Measurements from ENCODE around the gene HDDC3.

Gene HDDC3, protein sequence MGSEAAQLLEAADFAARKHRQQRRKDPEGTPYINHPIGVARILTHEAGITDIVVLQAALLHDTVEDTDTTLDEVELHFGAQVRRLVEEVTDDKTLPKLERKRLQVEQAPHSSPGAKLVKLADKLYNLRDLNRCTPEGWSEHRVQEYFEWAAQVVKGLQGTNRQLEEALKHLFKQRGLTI

DNA sequence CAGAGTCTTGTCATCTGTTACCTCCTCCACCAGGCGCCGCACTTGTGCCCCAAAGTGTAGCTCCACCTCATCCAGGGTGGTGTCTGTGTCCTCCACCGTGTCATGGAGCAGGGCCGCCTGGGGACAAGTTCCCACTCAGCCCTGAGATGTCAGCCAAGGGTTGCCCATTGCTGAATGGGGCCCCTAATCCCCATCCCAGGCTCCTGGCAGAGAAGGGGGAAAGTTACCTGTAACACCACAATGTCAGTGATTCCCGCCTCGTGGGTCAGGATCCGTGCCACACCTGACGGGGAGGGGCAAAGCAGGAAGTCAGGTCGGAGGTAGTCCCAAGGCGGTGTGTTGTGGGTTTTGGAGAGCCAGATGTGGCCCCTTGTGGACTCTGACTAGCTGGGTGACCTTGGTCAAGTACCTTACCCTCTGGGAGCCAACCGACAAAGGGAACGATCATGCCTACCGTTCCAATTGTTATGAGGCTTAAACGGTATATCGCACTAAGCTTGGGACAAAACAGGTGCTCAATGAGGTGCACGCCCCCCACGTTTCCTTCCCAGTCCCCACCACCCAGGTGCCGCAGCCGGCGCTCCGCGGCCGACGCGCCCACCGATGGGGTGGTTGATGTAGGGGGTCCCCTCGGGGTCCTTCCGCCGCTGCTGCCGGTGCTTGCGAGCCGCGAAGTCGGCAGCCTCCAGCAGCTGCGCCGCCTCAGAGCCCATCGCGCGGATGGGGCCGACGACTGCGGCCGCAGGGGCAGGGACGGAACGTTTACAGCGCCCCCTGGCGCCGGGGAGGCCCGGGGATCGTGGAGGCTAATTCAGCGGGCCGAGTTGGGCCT is at the start of gene HDDC3:
HDDC3 (minus strand) TSS at position 722 of the 832 bp plus-strand sequence; CDS start at position 713, 9 bp downstream.
- DNase-seq (ENCODE audit: low read depth), result peak; percentile 86

DNA sequence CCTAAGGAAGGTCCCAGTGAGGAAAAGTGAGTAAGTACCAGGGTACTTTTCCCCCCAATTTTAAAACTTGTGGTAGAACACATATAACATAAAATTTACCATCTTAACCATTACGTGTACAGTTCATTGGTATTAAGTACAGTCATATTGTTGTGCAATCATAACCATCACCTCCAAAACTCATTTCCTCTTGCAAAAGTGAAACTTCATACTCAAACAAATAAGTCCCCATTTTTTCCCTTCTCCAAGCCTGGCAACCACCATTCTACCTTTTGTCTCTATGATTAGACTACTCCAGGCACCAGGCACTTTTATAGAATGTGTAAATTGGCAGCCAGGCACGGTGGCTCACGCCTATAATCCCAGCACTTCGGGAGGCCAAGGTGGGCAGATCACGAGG is 49.8 kb upstream of the HDDC3 start:
- DNase-seq (ENCODE audit: low read depth), result peak; percentile 55

DNA sequence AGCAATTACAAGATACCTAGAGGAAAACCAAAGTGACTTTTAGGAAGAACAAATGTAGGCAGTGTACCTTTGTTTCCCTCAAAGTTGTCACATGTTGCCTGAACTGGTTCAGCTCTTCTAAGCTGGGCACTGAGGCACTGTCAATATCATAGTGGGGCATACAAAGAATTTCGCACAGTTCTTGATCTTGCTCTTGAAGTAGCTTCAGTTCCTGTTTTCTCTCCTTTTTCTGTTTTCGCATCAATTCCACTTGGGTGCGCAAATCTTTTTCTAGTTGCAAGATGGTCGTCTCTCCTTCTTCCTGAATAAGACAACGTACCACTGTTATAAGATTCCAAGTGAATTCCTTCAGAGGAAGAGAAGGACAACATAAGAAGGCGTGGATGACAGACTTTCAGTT is 49.3 kb upstream of the HDDC3 start:
- DNase-seq (ENCODE audit: low read depth), result no peak

DNA sequence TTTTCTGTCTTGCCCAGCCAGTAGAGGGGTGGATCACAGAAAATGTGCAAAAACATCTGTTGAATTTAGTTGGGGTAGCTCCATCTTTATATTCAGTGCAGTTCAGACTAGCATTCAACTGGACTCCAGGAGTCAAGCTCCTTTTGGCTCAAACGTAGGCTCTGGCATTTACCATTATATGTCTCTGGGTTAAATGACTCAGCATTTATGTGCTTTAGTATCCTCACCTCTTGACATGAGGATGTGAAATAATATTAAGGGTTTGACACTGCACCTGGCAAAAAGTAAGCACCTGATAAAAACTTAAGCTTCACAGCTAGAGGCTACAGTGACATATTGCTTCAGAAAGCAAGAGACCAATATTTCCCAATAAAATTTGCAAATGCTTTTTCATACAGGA is 47.2 kb upstream of the HDDC3 start:
- DNase-seq (ENCODE audit: low read depth), result no peak

DNA sequence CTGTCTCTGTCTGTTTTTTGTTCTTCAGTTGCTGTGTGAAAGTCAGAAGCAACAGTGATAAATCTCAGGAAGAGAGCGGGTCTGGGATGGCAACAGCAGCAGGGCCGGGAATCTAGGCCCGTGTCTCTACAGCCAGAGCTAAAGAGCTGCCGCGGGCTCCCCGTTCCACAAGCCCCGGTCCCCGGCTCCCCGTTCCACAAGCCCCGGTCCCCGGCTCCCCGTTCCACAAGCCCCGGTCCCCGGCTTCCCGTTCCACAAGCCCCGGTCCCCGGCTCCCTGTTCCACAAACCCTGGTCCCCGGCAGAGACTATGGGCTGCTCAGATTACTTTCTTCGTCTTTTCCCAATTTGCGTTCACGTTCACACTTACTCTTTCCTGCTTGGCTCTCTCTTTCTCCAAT is 41.9 kb upstream of the HDDC3 start:
- DNase-seq (ENCODE audit: low read depth), result no peak

DNA sequence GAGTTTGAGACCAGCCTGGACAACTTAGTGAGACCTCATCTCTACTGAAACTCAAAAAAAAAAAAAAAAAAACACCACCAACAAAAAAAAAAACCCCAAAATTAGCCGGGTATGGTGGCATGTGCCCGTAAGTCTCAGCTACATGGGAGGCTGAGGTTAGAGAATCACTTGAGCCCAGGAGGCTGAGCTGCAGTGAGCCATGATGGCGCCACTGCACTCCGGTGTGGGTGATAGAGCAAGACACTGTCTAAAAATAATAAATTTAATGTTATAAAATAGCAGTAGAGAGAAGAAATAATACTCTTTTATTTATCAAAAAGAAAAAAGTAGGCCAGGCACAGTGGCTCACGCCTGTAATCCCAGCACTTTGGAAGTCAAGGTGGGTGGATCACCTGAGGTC is 39.8 kb upstream of the HDDC3 start:
- no peak for DNase-seq (ENCODE audit: low read depth)

DNA sequence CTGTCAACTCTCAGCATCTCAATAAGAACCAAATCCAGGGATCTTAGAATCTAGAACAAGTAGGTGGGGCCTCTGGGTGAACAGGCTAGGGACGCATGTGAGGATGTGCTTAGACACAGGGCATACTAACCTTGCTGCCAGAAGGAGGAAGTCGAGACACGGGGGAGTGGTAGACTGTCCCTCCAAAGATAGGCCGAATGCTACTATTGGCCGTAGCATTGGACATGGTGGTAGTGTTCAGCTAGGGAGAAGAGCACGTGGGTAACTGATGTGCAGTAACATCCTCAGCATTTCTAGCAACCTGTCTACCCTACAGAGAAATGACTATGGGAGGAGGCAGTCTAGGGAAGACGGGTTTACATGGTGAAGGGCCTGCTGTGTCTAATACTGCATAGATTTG is 37.9 kb upstream of the HDDC3 start:
- no peak for DNase-seq (ENCODE audit: low read depth)

DNA sequence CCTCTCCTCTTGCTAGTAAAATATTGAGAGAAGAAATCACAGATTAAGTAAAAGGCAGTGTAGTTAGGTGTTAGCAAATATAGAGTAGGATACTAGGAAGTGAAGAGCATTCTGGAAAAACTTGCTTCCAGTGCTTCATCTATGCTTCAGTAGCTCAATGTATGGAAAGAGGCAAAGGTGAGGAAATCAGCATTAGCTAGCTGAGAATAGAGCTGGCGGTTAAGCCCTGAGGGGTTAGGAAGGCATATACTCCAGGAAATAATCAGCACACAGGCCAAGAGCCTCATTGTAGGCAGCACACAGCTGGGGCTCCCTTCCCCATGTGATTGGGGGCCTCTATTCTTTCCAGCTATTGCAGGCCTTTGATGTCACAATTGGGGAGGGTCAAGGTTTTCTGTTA is 36.1 kb upstream of the HDDC3 start:
- DNase-seq (ENCODE audit: low read depth), result no peak

DNA sequence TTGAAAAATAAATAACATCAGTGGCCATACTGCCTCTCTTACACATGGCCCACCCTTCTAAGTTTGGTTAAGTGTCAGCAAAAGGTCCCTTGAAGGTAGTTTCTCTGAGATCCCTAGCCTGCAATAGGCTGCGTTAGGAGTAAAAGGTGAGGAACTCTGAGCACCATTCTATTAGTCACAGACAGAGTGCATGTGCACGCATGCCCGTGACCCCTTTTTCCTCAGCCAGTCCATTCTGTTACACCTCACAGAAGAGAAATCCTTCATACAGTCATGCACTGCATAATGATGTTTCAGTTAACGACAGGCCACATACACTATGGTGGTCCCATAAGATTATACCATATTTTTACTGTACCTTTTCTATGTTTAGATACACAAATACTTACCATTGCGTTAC is 34.9 kb upstream of the HDDC3 start:
- no peak for DNase-seq (ENCODE audit: low read depth)

DNA sequence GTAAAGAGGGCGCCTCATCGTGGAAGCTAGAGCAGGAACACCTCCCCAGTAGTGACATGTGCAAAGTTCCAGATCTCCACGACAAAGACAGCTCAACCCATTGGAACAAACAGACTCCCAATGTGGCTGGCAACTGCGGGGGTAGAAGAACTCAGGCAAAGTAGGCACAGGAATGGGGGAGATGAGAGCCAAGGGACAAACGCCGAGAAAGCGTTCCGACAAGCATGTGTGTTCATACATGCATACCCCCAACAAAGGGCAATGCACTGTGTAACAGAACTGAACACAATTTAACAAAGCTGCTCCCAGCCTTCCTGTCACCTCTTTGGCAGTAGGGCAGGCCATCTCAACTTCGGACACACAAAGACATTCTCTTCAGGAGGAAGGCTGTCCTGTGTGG is 33.9 kb upstream of the HDDC3 start:
- no peak for DNase-seq (ENCODE audit: low read depth)

DNA sequence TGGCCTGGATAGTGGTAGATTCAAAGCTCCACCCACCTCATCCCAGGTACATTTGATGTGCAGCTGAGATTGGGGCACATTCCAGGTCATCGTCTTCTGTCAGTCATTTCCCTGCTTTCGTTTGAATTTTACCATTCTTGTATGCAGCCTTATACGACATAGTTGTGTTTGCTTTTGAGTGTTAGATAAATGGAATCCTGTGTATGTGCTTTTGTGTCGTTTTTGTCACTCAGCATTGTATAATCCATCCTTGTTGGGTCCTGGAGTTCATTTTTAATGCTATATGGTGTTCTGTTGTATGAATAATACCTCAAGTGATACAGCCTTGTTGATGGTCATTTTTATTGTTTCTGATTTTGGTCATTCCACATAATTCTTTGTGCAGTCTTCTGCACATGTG is 29.7 kb upstream of the HDDC3 start:
- no peak for DNase-seq (ENCODE audit: low read depth)

DNA sequence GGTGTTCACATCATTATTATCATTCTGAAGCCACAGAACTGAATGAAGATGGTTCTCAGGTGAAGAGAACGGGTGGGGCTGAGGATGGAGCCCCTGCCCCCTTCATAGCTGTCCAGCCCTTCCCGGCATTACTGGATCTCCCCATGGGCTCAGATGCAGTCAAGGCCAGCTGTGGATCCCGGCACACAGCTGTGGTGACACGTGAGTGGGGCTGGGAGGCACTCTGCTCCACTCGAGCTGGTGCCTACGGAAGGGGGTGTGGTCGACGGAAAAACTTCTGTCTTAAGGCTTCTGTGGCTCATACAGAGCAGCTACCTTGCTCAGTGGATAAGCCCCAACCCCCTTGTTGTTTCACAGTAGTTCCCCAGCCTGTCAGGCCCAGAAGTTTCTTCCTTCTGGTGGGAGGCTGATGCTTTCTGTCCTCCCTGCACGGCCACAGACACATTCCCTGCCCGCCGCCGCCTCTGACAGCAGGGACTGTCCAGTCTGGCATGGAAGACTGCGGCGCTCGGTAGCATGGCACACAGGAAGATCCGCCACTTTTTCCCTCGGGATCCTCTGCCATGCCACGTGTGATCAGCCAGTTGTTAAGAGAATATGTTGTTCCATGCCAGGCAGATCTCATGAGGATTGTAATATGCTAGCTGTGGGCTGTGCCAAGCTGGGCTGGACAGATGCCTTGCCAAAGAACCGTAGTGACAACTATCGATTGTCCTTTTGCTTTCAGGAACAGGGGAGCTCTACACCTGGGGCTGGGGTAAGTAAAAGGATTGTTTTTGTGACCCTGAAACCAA is 28.1 kb upstream of the HDDC3 start:
- DNase-seq (ENCODE audit: low read depth), result no peak

DNA sequence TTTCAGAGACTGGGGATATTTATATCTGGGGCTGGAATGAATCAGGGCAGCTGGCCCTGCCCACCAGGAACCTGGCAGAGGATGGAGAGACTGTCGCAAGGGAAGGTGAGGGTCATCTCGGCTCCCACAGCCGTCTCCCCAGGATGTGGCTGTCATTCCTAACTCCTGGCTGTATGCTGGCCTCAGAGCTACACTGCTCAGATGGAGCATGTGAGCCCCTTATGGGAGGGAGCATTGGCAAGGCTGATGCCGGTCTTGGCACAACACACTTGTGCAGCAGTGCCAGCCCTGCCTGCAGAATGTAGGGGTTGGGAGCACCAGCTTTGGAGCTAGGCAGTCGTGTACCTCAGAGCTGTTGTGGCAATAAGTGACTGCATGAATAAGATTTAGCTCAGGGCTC is 27.5 kb upstream of the HDDC3 start:
- DNase-seq (ENCODE audit: low read depth), result no peak

DNA sequence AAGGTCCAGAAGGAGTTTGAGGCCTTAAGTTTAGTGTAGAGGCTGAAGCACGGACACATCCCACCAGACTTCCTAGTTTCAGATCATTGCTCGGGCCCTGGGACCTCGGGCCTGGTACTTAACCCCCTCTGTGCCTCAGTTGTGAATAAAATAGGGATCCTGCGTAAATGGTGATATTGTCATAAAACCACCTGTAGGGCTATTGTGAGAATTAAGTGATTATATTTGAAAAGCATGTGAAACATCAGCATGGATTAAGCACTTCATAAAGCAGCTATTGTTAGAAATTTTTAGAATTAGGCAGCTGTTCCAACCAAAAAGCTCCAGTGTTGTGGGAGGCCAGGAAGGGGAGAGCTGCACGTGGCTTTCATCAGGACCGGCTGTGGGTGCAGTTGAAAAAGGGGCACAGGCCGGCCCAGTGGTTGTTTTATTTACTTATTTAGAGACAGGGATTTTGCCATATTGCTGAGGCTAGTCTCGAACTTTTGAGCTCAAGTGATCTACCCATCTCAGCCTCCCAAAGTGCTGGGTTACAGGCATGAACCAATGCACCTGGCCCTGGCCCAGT is 26.8 kb upstream of the HDDC3 start:
- DNase-seq (ENCODE audit: low read depth), result no peak

DNA sequence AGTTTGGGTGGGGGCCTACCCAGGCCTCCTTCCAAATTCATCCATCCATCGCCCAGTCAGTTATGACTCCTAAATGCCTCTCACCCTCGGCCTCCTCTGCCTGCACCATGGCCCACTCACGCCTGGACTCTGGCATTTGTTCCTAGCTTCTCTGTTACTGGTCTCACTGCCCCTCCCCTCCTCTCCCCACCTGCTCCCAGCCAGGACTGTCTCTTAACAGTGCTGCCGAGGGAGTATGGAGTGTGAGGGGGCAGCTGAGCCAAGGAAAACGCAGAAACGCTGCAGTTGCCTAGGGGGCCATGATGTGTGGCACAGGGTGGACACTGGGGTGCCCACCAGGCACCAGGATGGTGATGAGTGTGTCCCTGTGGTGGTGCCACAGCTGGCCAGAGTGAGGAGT is 25.4 kb upstream of the HDDC3 start:
- no peak for DNase-seq (ENCODE audit: low read depth)

DNA sequence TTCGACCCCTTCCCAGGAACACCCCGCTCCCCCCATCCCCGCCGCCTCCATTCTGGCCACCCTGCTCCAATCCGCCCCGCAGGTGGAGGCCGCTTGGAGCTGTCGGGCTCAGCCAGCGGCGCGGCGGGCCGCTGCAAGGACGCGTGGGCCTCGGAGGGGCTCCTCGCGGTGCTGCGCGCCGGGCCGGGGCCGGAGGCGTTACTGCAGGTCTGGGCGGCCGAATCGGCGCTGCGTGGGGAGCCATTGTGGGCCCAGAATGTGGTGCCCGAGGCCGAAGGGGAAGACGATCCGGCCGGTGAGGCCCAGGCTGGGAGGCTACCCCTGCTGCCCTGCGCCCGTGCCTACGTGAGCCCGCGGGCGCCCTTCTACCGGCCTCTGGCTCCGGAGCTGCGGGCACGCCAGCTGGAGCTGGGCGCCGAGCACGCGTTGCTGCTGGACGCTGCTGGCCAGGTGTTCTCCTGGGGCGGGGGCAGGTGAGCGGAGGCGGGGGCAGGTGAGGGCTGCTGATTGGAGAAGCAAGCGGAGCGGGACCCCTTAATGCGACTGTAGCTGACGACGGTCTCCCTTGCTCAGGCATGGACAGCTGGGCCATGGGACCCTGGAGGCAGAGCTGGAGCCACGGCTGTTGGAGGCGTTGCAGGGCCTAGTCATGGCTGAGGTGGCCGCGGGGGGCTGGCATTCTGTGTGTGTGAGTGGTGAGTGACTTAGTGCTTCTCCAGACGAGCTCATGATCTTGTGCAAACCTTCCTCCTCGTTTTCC is 24.9 kb upstream of the HDDC3 start:
- DNase-seq (ENCODE audit: low read depth), result peak; percentile 56

DNA sequence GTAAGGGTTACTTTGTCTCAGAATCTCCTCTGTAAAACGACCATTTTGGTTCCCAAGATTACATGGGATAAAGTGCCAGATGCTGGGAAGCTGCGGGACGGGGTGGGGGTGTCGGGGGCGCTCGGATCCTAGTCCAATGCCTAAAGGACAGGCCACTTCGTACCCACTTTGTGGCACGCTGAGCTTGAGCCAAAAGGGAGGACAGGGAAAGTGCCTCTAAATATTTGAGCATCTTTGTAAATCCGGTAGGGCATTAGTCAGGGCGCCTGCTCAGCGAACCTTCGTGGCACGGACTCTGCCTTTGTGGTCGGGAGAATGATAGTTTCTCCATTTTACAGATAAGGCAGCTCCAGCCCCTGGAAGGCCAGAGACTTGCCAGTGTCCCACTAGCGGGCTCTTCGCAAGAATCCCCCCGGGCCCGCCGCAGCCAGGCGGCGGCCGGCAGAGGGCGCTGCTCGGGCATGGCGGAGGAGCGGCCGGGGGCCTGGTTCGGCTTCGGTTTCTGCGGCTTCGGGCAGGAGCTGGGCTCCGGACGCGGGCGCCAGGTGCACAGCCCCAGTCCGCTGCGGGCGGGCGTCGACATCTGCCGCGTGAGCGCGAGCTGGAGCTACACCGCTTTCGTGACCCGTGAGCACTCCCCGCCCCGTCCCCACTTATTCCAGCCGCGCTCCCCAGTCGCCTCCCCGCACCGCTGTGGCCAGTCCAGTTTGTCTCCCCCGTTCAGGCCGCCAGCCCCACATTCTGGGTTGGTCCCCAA is 24.1 kb upstream of the HDDC3 start:
- peak; percentile 81 for DNase-seq (ENCODE audit: low read depth)

DNA sequence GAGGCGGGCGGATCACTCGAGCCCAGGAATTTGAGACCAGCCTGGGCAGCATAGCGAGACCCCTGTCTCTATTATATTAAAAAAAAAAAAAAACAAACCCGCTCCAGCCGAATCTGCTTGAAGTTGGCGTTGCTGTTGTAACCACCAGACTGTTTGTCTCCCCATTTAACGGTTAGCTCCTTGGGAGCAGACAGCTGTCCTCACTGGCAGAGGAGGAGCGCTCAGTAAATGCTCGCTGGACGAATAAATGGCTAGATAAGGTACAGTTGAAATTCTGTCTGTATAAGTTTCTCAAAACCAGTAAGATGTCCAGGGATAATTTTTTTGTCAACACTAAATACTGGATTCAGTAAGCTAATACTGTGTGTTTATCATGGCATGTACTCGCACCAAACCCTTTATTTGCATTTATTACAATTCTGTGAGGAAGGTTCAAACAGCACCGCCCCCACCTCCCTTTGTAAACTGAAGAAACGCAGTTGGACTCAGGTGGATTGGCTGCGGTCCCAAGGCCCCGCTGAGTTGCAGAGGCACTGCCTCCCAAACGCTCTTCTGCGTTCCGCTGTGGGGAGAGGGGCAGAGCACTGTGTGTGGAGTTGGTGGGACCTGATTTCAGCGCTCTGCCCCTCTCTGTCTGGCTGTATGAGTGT is 23.4 kb upstream of the HDDC3 start:
- DNase-seq (ENCODE audit: low read depth), result no peak

DNA sequence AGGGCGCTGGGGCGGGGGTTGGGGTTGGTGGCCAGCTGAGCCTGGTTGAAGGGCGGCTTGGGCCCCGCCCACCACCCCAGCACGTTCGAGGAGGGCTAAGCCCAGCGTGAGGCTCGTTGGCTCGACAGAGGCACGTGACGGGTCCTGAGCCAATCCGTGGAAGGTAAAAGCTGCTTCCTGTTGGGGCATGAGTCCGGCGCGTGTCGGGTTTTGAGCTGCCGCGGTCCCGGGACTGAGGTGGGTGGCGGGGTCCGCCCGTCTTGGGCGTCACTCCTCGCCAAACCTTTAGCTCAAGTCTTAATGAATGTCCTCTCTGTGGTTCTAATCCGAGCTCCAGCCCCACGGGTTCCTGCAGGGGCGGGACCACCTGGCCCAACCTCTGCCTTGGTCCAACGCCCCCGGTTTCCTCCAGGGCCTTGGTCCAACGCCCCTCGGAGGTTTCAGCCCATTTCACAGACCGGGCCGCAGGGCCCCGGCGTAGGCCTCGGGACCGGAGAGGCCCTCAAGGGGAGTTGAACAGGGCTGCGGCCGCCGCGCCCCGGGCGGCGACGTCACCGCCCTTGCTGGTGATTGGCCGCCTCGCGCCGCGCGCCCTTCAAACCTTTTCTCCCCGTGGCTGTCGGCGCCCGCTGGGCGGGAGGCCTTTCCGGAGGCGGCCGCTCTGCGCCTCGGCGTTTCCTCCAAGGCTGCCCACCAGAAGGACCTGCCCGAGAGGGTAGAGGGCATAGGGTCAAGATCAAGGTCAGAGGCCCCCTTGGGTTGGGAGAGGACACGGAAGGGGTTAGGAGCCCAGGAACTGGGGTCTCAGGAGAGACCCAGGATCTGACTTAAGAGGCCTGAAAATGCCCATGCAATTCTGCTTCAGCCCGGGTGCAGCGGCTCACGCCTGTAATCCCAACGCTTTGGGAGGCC is 22.6 kb upstream of the HDDC3 start, which contains the start of gene RCCD1:
RCCD1 (plus strand) TSS at position 173 of the 912 bp plus-strand sequence. CDS start 1,851 bp downstream, outside the sequence.
- DNase-seq (ENCODE audit: low read depth), result peak; percentile 92
